ENCODE results near the gene SYNDIG1.

The SYNDIG1 gene

DNA sequence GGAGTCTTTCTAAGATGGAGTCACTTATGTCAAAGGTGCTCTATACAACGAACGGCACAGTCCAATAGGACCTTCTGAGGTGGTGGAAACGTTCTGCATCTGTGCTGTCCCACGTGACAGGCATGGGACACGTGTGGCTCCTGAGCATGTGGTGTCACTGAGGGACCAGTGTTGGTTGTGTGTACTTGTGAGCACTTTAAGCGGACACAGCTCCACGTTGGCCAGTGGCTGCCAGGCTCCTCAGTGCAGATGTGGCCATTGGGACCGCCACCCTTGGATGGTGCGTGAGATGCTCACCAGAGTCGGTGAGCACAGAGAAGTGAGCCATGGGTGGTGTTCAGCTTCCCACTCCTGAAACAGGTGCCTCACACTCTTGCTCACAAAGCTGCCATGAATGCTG lies 110.0 kb downstream of the SYNDIG1 start:
- POLR2A ChIA-PET, result no interaction called here
- TF ChIP-seq, protein P1, sequence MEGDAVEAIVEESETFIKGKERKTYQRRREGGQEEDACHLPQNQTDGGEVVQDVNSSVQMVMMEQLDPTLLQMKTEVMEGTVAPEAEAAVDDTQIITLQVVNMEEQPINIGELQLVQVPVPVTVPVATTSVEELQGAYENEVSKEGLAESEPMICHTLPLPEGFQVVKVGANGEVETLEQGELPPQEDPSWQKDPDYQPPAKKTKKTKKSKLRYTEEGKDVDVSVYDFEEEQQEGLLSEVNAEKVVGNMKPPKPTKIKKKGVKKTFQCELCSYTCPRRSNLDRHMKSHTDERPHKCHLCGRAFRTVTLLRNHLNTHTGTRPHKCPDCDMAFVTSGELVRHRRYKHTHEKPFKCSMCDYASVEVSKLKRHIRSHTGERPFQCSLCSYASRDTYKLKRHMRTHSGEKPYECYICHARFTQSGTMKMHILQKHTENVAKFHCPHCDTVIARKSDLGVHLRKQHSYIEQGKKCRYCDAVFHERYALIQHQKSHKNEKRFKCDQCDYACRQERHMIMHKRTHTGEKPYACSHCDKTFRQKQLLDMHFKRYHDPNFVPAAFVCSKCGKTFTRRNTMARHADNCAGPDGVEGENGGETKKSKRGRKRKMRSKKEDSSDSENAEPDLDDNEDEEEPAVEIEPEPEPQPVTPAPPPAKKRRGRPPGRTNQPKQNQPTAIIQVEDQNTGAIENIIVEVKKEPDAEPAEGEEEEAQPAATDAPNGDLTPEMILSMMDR (IDR thresholded peaks at IDR 0.05; ENCODE audit: control extremely low read depth, extremely low read depth, low read depth, missing control alignments), result no peak
- DNase-seq (ENCODE audit: extremely low spot score), result no peak
- CTCF ChIA-PET, result interaction anchor here (1.5 kb wide), 1 partner anchor 15 kb away, joined by 3 read pairs; no protein-coding TSS in a partner anchor

DNA sequence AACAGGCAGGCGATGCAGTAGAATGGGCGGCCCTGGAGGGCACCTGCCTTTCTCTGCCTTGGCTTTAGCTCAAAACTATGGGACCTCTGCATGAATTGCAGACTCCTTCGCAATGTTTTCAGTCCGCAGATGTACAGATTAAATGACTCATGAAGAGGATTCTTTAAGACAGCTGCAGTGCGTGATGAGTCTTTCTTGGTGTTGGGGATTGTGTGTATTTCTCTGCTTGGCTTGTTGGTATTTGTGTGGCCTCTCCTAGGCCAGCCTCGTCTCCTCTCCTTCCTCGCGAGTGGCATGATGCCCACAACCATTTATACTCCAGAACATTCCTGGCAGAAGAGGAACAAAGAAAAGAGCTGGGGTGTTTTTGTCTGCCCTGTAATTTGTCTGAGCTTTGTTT lies 110.6 kb downstream of the SYNDIG1 start:
- DNase-seq (ENCODE audit: extremely low spot score), result no peak
- CTCF ChIA-PET, result interaction anchor here (1.5 kb wide), 1 partner anchor 16 kb away, joined by 3 read pairs; no protein-coding TSS in a partner anchor
- POLR2A ChIA-PET, result no interaction called here
- TF ChIP-seq, protein P1 (IDR thresholded peaks at IDR 0.05; ENCODE audit: control extremely low read depth, extremely low read depth, low read depth, missing control alignments), result no peak

DNA sequence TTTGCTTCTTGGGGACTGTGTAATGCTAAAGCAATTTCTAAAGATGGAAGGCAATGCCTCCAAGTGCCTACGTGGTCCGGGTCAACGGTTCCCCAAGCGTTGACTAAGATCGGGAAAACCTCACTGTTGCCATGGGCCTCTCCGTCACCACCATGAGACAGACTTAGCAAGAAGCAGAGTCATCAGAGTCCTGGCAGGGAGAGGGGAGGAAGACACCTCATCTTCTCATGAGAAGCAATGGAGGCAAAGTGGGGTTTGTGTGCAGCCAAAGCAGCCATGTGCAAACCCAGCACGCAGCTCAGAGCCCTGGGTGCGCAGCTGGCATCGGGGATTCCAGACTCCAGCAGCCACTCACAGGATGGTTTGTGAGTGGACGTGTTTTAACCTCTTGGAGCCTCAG lies 111.4 kb downstream of the SYNDIG1 start:
- TF ChIP-seq, protein P1 (IDR thresholded peaks at IDR 0.05; ENCODE audit: control extremely low read depth, extremely low read depth, low read depth, missing control alignments), result no peak
- POLR2A ChIA-PET, result no interaction called here
- CTCF ChIA-PET, result interaction anchor here (1.5 kb wide), 1 partner anchor 17 kb away, joined by 3 read pairs; no protein-coding TSS in a partner anchor
- no peak for DNase-seq (ENCODE audit: extremely low spot score)

DNA sequence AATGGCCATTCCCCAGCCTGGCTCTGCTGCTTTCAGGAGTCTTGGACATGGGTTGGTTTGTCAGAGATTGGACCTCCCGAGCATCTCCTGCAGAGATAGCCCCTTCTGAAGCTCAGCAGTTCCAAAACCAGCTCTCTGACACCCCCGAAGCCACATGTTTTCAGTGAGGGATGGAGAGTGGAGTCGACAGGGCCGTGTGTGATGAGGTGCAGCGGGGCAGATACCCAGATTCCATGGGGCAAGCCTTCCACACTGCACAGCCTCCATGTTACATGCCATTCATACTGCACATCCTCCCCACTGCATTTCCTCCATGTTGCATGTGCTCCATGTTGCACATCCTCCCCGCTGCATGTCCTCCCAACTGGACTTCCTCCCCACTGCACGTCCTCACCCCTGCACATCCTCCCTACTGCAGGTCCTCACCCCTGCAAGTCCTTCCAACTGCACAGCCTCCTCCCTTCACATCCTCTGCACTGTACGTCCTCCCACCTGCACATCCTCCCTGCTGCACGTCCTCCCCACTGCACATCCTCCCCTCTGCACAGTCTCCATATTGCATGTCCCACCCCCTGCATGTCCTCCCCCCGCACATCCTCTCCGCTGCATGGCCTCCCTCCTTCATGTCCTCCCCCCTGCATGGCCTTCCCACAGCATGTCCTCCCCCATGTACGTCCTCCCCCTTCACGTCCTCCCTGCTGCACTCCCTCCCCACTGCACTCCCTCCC lies 112.2 kb downstream of the SYNDIG1 start:
- no peak for DNase-seq (ENCODE audit: extremely low spot score)
- CTCF ChIA-PET, result no interaction called here
- POLR2A ChIA-PET, result no interaction called here
- TF ChIP-seq, protein P1 (IDR thresholded peaks at IDR 0.05; ENCODE audit: control extremely low read depth, extremely low read depth, low read depth, missing control alignments), result no peak

DNA sequence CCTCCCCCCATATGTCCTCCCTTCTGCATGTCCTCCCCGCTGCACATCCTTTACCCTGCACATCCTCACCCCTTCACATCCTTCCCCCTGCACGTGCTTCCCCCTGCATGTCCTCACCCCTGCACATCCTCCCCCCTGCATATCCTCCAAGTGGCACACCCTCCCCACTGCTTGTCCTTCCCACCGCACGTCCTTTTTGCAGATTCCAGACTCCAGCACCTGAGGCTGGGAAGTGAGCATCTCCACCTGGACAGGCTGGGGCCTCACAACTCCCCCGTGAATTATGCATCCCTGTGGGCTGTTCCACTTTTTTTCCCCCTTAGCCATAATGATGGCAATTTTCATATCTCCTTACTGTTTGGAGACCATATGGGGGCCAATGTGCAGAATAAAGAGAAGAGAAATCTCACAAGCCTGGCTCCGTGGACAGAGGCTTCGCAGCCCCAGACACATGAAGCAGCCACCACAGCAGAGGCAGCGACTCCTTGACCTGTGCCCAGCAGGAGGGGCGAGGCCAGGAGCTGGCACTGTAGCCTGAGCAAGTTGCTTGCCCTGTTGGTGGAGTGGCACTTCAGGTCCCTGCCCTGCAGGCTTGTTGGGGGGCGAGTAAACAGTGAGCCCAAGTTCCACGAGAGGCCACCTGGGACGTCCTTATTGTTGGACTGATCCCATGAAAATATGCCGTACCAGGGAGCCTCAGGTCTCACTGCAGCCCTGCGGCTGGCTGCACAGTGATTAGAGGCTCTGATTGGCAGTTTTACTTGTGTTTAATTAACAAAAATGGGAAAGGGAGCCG lies 113.1 kb downstream of the SYNDIG1 start:
- no peak for DNase-seq (ENCODE audit: extremely low spot score)
- TF ChIP-seq, protein P1 (IDR thresholded peaks at IDR 0.05; ENCODE audit: control extremely low read depth, extremely low read depth, low read depth, missing control alignments), result no peak
- POLR2A ChIA-PET, result no interaction called here
- CTCF ChIA-PET, result no interaction called here

DNA sequence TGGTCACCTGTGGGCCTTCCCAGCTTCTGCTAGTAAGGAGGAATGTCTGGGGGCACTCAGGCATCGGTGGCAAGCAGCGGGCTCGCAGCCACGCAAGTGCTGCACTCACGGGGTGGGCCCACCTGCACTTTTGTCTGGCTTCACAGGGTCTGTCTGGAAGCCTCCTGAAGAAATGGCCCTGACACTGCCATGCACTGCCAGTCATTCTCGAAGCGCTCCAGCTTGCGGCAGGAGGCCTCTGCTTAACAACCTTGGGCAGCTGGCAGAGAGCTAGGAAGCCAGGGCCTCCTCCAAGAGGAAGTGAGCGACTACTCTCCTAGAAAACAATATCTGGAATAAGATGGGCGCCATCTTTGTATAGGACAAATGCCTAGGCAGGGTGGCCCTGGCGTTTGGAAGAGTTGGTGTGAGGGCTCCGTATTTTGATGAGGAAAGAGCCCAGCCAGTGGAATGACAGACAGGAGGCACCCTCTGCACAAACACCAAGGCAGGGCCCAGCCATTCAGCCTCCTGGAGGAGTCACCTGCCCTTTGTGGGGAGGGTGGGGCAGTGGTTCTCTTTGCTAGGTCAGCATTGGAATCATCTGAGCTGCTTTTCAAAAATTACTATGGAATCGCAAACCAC lies 113.9 kb downstream of the SYNDIG1 start:
- POLR2A ChIA-PET, result no interaction called here
- TF ChIP-seq, protein P1 (IDR thresholded peaks at IDR 0.05; ENCODE audit: control extremely low read depth, extremely low read depth, low read depth, missing control alignments), result no peak
- CTCF ChIA-PET, result no interaction called here
- DNase-seq (ENCODE audit: extremely low spot score), result no peak

All from GM10248 (cell line).